LoVo (cell line): ENCODE data around the gene SIT1.
"Not testable (repeated sequence)": the region's sequence is repeated elsewhere in the genome, so short reads cannot be mapped to it uniquely, and the experiment has no call there.

ENCODE experiments used
- DNase-seq: peaks from one replicate; pipeline ENCODE4 v3.0.0-alpha.2; 2016; ENCODE audit warnings: low spot score

The SIT1 gene

DNA sequence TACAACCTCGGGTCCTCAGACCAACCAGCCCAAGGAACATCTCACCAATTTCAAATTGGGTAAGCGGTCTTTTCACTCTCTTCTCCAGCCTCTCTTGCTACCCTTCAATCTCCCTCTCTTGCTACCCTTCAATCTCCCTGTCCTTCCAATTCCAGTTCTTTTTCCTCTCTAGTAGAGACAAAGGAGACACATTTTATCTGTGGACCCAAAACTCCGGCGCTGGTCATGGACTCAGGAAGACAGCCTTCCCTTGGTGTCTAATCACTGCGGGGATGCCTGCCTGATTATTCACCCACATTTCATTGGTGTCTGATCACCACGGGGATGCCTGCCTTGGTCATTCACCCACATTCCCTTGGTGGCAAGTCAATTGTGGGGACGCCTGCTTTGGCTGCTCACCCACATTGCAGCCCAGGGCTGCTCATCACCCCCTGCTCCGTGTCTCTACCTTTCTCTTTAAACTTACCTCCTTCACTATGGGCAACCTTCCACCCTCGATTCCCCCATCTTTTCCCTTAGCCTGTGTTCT lies 13.2 kb downstream of the SIT1 start:
- not testable (repeated sequence) for DNase-seq

DNA sequence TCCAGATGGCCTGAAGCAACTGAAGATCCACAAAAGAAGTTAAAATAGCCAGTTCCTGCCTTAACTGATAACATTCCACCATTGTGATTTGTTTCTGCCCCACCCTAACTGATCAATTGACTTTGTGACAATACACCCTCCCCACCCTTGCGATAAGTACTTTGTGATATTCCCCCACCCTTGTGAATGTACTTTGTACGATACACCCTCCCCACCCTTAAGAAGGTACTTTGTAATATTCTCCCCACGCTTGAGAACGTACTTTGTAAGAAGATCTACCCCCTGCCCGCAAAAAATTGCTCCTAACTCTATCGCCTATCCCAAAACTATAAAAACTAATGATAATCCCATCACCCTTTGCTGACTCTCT lies 13.9 kb downstream of the SIT1 start:
- not testable (repeated sequence) for DNase-seq

DNA sequence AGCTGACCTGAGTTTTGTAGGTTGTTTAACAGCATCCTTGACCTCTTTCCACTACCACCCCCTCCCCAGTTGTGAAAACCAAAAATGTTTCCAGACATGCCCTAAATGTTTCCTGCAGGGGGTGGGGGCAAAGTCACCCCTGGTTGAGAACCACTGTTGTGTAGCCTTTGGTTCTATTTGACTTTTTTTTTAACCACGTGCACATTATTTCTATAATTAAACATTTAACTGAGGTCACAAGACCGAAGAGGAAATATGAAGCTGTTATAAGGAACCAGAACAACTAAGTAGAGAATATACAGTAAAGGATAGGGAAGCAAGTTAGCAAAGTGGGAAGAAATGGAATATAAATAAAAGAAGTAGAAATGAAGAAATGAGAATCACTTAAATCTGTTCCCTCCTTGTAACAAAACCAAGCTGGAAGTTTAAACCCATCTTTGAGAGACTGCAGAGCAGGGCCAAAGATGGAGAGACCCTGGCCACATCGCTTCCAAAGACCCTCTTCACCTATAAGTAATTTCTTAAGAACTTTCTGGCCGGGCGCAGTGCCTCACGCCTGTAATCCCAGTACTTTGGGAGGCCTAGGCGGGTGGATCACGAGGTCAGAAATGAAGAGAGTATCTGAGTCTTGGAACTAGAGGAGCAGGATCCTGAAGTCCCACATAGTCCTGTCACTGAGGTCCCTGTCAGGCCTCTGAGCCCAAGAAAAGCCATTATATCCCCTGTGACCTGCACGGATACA lies 14.4 kb downstream of the SIT1 start:
- DNase-seq = no peak

DNA sequence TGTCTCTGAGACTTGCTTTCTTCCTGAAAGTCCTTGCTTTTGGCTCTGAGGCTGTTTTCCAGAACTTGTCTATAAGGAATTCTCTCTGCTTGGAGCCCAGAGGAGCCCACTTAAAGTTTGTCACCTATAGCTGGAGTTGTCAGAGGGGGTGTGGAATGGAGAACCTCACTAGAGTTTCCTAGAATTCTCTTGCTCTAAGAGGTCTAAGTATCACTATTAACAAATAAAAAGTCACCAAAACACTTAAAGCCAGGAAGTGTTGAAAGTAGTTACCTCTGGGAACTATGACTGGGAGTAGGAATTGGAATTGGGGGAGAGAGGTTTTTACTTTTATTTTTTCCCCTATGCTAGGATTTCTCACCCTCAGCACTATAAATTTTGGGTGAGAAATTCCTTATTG lies 15.0 kb downstream of the SIT1 start:
- DNase-seq = no peak

DNA sequence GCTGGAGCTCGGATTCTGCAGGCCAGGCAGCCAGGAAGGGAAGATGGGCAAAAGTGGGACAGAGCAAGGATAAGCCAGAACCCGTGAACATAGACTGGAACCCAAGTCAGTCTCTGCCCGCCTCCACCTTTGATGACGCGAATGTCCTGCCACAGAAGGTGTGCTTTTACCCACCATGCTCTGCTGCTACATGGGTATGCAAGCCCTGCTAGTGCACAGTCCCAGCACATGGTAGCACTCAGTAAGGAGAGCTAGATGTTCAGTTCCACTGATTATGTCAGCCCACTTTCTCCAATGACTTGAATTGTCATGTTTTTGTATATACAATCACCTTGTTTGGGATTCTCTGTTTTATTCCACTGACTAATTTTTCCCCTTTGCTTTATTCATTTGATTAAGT lies 21.1 kb downstream of the SIT1 start:
- DNase-seq = no peak

DNA sequence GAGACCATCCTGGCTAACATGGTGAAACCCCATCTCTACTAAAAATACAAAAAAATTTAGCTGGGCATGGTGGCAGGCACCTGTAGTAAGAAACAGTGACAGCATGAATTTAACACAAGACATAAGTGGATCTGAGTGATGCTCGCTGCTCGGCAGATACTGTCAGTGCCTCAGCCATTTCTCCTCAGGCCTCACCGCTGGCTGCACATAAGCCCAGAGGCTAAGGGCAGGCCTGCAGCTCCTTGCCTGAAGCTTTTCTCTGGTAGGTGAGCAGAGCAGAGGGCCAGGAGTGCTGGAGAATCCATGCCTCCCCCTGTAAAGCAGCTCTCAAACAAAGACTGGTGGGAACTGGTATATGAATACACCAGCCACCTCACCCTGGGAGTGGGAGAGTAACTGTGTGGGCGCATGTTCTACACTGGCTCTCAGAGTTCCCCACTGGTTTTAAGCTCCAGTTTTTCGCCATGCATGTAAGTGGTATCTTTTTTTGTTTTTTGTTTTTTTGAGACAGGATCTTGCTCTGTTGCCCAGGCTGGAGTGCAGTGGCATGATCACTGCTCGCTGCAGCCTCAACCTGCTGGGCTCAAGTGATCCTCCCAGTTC lies 22.2 kb downstream of the SIT1 start:
- DNase-seq = no peak

DNA sequence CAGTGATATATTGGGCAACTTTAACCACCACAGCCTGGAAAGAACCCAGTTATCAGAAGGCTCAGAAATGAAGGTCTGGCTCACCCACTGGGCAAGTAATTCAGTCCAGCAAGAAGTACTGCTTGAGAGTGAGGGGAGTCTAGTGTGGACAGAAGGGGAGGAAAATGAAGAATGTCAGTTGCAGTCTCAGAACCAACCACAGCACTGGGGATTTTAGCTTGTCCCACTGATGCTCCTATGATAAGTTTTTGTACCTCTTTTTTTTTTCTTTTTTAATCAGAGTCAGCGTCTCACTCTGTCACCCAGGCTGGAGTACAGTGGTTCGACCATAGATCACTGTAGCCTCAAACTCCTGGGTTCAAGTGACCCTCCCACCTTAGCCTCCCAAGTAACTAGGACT lies 23.2 kb downstream of the SIT1 start:
- DNase-seq = no peak

DNA sequence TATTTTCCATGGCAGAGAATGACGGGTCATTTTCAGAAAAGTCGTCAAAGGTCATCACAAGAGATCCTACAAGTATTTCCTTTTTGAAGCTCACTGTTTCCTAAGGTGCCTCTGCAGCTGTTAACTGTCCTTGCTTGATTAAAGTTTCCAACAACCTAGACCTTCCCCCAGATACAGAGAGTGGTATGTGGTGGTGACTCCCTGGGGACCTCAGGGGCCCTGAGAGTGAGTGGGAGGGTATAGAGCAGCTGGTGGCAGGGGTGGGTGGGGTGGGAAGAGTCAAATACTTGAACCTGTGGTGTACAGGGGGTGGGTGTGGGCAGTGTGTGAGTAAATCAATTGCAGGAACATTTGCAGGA lies 31.0 kb downstream of the SIT1 start:
- DNase-seq = no peak

DNA sequence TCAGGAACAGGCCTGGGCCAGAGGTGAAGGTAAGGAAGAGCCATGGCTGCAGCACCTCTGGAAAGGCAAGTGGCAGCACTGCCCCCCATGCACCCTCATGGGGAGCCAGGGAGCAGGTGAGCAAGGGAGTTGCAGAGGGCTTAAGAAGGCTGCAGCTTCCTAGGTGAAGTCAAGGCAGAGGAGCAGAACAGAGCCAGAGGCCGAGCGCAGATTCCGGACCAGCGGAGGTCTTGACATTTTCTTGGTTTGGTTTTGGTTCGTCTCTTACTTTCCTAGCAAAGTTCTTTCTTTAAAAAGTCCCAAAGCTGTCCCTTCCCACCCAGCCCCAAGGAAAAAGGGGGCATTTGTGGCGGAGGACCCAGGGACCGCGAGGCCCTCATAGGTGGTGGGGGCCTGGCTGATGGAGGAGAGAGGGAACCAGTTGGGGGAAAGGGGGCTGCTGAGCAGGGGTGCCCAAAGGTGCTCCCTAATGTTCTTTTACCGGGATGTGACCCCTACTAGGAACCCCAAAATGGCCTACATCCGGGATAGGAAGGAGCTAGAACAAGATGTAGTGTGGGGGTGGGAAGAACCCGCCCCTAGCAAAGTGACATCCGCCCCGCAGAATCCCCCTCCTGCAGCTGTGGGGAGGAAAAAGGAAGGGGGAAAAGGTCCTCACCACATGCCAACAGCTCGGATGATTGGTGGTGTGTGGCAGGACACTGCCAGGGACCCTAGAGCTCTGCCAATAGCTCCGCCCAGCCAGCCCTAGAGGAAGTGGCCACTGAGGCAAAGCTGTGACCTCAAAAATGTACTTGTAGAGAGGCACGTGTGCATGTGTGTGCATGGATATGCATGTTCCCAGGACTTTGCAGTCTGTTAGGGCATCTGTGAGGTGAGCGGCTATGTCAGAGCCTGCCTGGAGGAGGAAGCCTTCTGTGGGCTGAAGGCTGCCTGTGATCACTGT lies 31.6 kb downstream of the SIT1 start:
- no peak for DNase-seq

DNA sequence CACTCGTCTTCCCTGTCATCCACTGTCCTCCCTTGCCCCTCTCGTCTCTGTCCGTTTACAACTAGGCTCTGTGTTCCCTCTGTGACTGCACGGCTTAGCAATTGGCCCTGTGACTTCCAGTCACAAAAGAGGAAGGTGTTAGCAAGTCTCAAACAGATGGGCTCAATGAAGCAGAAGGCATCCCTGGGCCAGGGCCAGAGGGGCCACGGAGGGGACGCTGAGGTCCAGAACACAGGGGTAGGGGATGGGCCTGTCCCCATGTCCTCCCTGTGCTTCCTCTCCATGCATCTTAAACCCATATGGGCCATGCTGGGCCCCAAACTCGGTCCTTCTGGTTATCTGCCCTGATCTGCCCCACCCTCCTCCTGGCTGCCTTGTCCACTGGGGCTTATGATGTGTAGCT lies 32.4 kb downstream of the SIT1 start, which contains the start of gene CD72:
Gene CD72, minus strand, starts transcription at position 89 of the 403 bp plus-strand sequence. CDS start 110 bp downstream, outside the sequence.
- DNase-seq = no peak

DNA sequence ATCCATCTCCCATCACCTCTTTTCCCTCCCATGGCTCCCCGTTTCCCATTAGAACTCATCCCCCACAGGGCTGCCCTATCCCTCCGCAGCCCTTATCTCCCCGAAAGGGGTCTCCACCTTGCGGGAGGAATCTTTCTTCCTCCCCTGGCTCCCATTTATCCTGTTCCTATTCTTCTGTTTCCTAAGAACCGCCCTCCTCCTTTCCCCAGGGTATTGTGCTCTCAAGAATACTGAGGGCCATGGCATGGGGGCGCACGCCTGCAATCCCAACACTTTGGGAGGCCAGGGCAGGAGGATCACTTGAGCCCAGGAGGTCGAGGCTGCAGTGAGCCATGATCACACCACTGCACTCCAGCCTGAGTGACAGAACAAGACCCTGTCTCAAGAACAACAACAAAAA lies 33.2 kb downstream of the SIT1 start:
- no peak for DNase-seq

DNA sequence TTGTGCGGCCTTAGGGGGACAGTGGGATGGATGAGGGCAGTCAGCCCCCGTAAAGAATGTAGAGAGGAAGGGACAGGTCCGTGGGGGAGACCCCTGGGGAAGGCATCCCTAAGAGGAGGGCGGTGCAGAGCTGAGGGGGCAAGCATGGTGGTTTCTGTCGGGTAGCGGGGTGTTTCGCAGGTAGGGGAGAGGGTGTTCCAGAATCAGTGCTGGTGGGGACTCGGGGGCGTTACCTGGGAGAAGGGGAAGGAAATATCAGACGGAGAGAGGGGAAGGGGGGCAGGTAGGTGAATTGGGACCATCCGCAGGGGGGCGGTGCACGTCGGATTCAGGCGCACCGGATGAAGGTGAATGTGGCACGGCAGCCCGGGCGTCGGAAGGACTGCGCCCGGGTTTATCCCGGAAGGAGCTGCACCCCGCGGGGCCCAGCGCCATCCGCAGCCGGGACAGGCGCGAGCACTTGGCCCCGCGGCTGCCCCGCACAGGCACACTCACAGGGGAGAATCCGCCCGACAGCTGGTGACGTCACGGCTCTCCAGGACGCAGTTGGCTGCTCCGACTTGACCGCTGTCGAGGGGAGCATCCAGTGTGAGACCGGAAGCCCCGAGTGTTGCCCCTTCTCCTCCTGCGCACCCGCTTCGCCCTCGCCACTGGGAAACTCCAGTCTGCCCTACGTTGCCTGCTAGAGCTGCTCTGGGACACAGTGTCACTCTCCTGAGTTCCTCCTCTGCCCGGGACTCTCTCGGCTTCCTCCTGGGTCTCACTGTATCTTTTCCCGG lies 33.9 kb downstream of the SIT1 start:
- DNase-seq = no peak

DNA sequence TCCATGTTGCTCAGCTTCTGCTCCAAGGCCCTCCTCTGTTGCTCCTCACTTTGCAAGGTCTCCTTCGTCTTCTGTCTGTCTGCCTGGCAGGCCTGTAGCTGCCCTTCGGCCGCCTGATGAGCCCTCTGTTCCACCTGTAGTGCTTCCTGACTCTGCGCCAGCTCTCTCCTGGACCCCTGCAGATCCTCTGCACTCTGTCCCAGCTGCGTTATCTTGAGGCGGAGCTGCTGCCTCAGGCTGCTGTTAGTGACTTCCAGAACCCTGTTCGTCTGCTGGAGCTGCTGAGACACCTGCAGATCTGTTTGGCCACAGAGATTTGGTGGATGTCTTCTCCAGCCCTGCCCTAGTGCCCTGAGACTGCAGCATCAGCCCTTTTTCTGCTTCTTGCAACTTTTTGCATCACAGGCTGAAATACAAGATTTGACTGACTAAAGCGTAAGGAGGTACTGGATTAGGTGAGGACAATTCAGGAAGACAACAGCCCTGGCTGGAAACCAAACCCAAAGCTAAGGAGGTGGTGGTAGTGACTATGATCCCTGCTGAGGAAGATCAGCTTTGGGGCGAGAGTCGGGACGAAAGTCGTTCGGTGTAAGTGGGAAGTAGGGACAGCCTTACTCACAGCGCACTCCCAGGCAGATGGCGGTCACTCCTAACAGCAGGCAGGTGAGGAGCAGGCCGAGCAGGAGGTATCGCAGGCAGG lies 34.6 kb downstream of the SIT1 start:
- DNase-seq = no peak

DNA sequence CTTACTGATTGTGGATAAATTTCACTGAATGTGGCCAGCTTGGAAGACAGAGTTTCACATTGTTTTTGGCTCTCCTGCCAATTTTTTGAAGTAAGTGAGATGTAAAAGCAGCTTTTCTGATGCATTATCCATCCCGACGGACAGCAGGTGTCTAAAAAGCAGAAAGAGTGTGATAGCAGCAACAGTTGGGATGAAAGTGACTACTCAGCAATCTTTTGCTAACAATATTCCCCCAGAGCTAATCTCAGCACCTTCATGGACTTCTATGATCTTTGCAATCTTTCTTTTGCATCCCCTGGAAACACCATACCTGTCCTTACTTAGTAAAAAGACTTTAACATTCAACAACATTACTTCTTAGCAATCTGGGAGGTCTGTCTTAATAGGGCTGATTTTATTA lies 37.9 kb downstream of the SIT1 start:
- no peak for DNase-seq

DNA sequence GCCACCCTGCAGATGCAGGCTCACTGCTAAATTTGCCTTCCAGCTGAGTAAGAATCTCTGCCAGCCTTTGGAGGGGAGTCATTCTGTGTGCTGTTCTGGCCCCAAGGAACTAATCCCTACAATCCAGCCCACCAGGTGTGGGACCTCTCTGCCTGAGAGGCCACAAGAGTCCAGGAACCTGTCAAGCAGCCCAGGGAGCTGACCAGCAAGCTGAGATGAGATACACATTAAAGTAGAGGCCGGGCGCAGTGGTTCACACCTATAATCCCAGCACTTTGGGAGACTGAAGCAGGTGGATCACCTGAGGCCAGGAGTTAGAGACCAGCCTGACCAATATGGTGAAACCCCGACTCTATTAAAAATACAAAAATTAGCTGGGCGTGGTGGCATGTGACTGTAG lies 38.7 kb downstream of the SIT1 start:
- not testable (repeated sequence) for DNase-seq

DNA sequence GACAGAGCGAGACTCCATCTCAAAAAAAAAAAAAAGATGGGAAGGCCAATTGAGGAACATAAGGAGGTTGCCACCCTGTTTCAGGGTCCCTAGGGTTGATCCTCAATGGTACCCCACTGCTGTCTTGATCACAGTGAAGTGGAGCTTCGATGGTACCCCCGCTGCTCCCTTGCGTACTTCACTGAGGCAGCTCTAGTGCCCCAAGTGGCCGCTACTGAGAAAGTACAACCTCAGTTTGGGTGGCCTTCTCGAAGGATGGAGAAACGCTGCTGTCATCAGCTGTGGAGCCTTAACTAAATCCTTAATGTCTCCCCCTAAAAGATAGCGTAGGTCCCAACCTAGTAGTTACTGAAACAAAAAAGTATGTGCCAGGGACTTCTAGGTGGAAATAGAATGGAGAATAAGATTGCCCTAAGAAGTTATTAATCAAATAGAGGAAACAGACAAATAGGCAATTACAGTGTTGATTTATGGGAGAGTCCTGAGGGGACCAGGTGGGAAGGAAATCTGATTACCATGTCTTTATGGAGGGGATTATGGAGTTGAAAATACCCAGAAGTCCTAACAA lies 39.4 kb downstream of the SIT1 start:
- peak; percentile 29 for DNase-seq

DNA sequence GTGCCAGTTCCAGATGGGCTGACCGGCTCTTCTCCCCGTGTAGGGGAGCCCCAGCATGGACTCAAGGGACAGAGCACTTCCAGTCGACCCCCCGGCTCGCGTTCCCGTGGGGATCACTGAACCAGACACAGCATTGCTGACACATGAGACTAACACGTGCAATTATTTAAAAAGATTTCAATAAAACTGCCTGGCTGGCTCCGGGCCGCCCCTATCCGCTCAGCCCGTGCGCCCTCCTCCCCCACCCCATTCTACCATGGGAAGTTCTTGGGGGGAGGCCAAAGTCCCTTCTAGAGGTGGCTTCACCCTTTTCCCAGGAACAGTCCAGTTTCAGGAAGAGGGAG lies 40.9 kb downstream of the SIT1 start:
- no peak for DNase-seq

DNA sequence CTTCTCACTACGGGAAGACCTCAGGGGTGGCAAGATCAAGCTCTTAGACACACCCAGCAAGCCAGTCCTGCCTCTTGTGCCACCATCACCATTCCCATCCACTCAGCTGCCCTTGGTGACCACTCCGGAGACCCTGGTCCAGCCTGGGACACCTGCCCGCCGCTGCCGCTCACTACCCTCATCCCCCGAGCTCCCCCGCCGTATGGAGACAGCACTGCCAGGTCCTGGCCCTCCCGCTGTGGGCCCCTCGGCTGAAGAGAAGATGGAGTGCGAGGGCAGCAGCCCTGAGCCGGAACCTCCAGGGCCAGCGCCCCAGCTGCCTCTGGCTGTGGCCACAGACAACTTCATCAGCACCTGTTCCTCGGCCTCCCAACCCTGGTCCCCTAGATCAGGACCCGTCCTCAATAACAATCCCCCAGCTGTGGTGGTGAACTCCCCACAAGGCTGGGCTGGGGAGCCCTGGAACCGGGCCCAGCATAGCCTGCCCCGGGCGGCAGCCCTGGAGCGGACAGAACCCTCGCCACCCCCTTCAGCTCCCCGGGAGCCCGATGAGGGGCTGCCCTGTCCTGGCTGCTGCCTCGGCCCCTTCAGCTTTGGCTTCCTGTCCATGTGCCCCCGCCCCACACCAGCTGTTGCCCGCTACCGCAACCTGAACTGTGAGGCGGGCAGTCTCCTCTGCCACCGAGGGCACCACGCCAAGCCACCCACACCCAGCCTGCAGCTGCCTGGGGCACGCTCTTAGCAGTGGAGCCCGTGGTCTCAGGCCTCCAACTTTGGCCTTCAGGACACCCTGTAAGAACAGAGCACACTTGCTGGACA lies 41.5 kb downstream of the SIT1 start:
- DNase-seq = no peak

DNA sequence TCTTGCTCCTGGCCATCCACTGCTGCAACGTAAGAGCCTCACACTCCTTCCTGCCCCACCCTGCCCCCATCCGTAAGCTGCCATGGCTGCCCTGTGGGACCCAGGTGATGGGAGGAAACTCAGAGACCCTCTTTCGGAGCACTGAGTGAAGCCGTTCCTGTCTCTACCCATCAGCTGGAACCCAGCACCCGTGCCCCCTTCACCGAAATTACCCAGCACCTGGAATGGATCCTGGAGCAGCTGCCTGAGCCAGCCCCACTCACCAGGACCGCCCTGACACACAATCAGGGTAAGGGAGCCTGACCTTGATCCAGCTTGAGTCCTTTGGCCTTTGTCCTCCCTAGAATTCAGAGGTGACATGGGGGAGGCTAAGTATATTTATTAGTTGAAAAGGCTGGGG lies 42.5 kb downstream of the SIT1 start:
- no peak for DNase-seq

DNA sequence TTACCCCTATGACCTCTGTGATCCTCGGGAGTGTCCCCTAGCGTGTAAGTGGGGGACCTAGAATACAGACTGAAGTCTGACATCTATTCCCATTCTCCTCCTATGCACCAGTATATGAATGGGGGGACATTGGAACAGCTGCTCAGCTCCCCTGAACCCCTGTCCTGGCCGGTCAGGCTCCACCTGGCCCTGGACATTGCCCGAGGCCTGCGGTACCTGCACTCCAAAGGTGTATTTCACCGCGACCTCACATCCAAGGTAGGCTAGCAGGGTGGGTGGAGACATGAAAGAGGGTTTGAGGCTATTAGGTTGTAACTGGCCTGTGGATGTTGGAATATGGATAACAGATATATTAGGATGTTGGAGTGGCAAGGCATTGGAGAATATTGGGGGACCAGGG lies 44.0 kb downstream of the SIT1 start:
- DNase-seq = no peak
